HepG2 (cell line): ENCODE measurements around the gene KCTD13. TPM values are rescaled to one million over a fixed set of nuclear protein-coding genes. Genes with fewer than 3 reads are reported as not detected.
A peak's percentile ranks its signal among the peaks of the same experiment; 100 is the strongest.

ENCODE experiments used
- ATF7-NPFF ChIP-seq: sonication (generic); formaldehyde crosslinking; IDR thresholded peaks from 2 replicates; pipeline ENCODE4 v1.8.1; 2023; ENCODE audit warnings: mild to moderate bottlenecking, low read depth, missing genetic modification reagents, moderate library complexity
- FOXK1 ChIP-seq: sonication (generic); formaldehyde crosslinking; IDR thresholded peaks from 2 replicates; pipeline ENCODE4 v1.4.0; 2020; ENCODE audit warnings: low read depth, missing genetic modification reagents, borderline replicate concordance
- HOXA3 ChIP-seq: sonication (generic); formaldehyde crosslinking; IDR thresholded peaks from 2 replicates; pipeline ENCODE4 v1.5.0; 2020; ENCODE audit warnings: missing genetic modification reagents
- KDM4B ChIP-seq: sonication (generic); formaldehyde crosslinking; IDR thresholded peaks from 2 replicates; pipeline ENCODE4 v1.4.0; 2020; ENCODE audit warnings: missing genetic modification reagents
- MAFG ChIP-seq: sonication (generic); formaldehyde crosslinking; IDR thresholded peaks from 2 replicates; pipeline ENCODE4 v1.5.1; 2020; ENCODE audit warnings: mild to moderate bottlenecking, missing genetic modification reagents
- NBN ChIP-seq: fragments of 450-650 bp; conservative IDR thresholded peaks from 2 replicates; pipeline ENCODE4 v1.6.1; 2017
- PTBP1 ChIP-seq: fragments of 200-400 bp; formaldehyde crosslinking; IDR thresholded peaks from 2 replicates; pipeline ENCODE4 v1.6.1; 2018; ENCODE audit warnings: low read length, low read depth; ENCODE audit not compliant: poor library complexity, severe bottlenecking
- SIX4 ChIP-seq: sonication (generic); formaldehyde crosslinking; IDR thresholded peaks from 2 replicates; pipeline ENCODE4 v1.4.0; 2020; ENCODE audit warnings: missing genetic modification reagents
- TEAD2 ChIP-seq: sonication (generic); formaldehyde crosslinking; IDR thresholded peaks from 2 replicates; pipeline ENCODE4 v1.9.0; 2021; ENCODE audit warnings: missing genetic modification reagents
- TMF1 ChIP-seq: sonication (generic); formaldehyde crosslinking; IDR thresholded peaks from 2 replicates; pipeline ENCODE4 v1.8.1; 2022; ENCODE audit warnings: low read depth, missing genetic modification reagents
- ZNF282 ChIP-seq: fragments of 450-650 bp; IDR thresholded peaks from 2 replicates; pipeline ENCODE4 v1.6.1; 2018; ENCODE audit not compliant: partially characterized antibody
- ZNF33B ChIP-seq: sonication (generic); formaldehyde crosslinking; IDR thresholded peaks from 2 replicates; pipeline ENCODE4 v1.5.1; 2020; ENCODE audit warnings: mild to moderate bottlenecking, missing genetic modification reagents
- ZNF614 ChIP-seq: IDR thresholded peaks from 2 replicates; pipeline ENCODE4 v1.6.1; 2018; ENCODE audit warnings: missing biosample characterization, missing genetic modification reagents, inconsistent platforms, borderline replicate concordance
- ZNF644 ChIP-seq: IDR thresholded peaks from 2 replicates; pipeline ENCODE4 v1.6.1; 2016; ENCODE audit warnings: low read depth
- ZNF674 ChIP-seq: sonication (generic); formaldehyde crosslinking; IDR thresholded peaks from 2 replicates; pipeline ENCODE4 v1.5.0; 2020; ENCODE audit warnings: low read depth, mild to moderate bottlenecking, missing genetic modification reagents
- ZNF790 ChIP-seq: sonication (generic); formaldehyde crosslinking; IDR thresholded peaks from 2 replicates; pipeline ENCODE4 v1.8.0; 2022; ENCODE audit warnings: missing genetic modification reagents, mild to moderate bottlenecking, borderline replicate concordance
- polyA plus RNA-seq, 8 experiments: library from polyadenylated mRNA; depleted of rRNA in 3 of 8; stranded (reverse) in 7 of 8; unstranded in 1 of 8; fragments of >200 nt; fragmentation: Illumina TruSeq in 4 of 8; extraction: Trizol in 4 of 8; gene quantifications; 2 replicates each; pipeline versions ENCODE4 v1.2.1 to v1.2.3, GENCODE V29; 2011 to 2016; ENCODE audit warnings: low read depth in 4 of 8, missing spikeins in 1 of 8, mixed read lengths in 1 of 8; ENCODE audit not compliant: insufficient read depth in 1 of 8
- total RNA-seq, 5 experiments: library from RNA; depleted of rRNA; stranded (reverse); fragments of >200 nt; fragmentation: Illumina TruSeq; extraction: Trizol; gene quantifications; 2 replicates each; pipeline ENCODE4 v1.2.3, GENCODE V29; 2016; ENCODE audit warnings: low read depth in 1 of 5
- TF ChIP-seq, protein P1 (sequence below): sonication (generic); formaldehyde crosslinking; IDR thresholded peaks from 2 replicates; pipeline ENCODE4 v1.5.1; 2020; ENCODE audit warnings: mild to moderate bottlenecking, missing genetic modification reagents, moderate library complexity
- TF ChIP-seq, protein P2 (sequence below): sonication (generic); formaldehyde crosslinking; IDR thresholded peaks from 2 replicates; pipeline ENCODE4 v1.9.0; 2022; ENCODE audit warnings: missing genetic modification reagents, mild to moderate bottlenecking, borderline replicate concordance
- TF ChIP-seq, protein P3 (sequence below): sonication (generic); formaldehyde crosslinking; IDR thresholded peaks from 2 replicates; pipeline ENCODE4 v1.5.0; 2020; ENCODE audit warnings: missing genetic modification reagents
- TF ChIP-seq, protein P4 (sequence below): sonication (generic); formaldehyde crosslinking; IDR thresholded peaks from 2 replicates; pipeline ENCODE4 v1.4.0; 2020; ENCODE audit warnings: mild to moderate bottlenecking, missing genetic modification reagents
- TF ChIP-seq, protein P5 (sequence below): sonication (generic); formaldehyde crosslinking; IDR thresholded peaks from 2 replicates; pipeline ENCODE4 v1.4.0; 2020; ENCODE audit warnings: missing genetic modification reagents, borderline replicate concordance

KCTD13 gene
- total and polyA plus RNA-seq, 2 of the 13 experiments (the other 11 are each of a cell fraction or from before 2014, with no cell fraction given) = 6.3 to 14.7 TPM

DNA sequence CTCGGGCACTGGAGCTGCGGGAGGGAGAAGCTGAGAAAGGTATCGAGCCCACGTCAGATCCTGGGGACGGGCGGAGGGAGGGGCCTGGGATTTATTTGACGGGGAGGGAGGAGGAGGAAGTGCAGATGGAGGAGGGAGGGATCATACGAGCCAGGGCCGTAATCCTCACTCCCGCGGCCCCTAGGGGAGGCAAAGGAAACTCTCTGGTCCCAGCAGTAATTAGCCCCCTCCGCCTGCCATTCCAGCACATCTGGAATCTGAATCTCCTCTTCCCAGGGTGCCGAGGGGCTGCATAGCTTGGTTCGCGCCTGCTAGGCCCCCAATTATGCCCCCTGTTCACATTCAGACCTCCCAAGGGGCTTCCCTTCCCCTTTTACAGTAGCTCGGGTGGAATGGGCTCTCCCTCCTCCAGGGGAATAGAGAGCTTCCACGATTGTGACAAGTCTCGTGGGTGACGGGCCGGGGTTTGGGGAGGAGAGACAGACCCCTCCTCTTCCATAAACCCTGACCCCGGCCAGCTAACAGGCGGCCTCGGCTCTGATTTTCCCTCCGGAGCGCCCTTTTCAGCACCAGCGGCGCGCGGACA, 26.4 kb downstream of the KCTD13 start, which contains the start of gene SEZ6L2 (continued):
- TF ChIP-seq ZNF282 = no peak
- peak; percentile 63; the same call in 1 of the 2 replicates for TF ChIP-seq FOXK1 (CRISPR knock-in tag)
- no peak; the same call in 1 of the 2 replicates for TF ChIP-seq KDM4B (CRISPR knock-in tag)
- TF ChIP-seq HOXA3 (CRISPR knock-in tag) = peak; percentile 77
- TF ChIP-seq TMF1 (CRISPR knock-in tag) = peak; percentile 95; the same call in 1 of the 2 replicates
- TF ChIP-seq, protein P1, sequence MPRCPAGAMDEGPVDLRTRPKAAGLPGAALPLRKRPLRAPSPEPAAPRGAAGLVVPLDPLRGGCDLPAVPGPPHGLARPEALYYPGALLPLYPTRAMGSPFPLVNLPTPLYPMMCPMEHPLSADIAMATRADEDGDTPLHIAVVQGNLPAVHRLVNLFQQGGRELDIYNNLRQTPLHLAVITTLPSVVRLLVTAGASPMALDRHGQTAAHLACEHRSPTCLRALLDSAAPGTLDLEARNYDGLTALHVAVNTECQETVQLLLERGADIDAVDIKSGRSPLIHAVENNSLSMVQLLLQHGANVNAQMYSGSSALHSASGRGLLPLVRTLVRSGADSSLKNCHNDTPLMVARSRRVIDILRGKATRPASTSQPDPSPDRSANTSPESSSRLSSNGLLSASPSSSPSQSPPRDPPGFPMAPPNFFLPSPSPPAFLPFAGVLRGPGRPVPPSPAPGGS (CRISPR knock-in tag) = no peak; the same call in 1 of the 2 replicates
- no peak for TF ChIP-seq ZNF644 (CRISPR knock-in tag)
- no peak for TF ChIP-seq PTBP1
- no peak for TF ChIP-seq ZNF33B (CRISPR knock-in tag)
- peak; percentile 89; the same call in 1 of the 2 replicates for TF ChIP-seq TEAD2 (CRISPR knock-in tag)
- no peak for TF ChIP-seq NBN
- no peak for TF ChIP-seq SIX4 (CRISPR knock-in tag)
- TF ChIP-seq ZNF674 = no peak
- TF ChIP-seq ZNF614 = peak; percentile 26; the same call in 1 of the 2 replicates
- TF ChIP-seq, protein P2, sequence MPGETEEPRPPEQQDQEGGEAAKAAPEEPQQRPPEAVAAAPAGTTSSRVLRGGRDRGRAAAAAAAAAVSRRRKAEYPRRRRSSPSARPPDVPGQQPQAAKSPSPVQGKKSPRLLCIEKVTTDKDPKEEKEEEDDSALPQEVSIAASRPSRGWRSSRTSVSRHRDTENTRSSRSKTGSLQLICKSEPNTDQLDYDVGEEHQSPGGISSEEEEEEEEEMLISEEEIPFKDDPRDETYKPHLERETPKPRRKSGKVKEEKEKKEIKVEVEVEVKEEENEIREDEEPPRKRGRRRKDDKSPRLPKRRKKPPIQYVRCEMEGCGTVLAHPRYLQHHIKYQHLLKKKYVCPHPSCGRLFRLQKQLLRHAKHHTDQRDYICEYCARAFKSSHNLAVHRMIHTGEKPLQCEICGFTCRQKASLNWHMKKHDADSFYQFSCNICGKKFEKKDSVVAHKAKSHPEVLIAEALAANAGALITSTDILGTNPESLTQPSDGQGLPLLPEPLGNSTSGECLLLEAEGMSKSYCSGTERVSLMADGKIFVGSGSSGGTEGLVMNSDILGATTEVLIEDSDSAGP = peak; percentile 50; the same call in 1 of the 2 replicates
- no peak for TF ChIP-seq MAFG (CRISPR knock-in tag)
- TF ChIP-seq ZNF790 (CRISPR knock-in tag) = peak; percentile 99; the same call in 1 of the 2 replicates
- TF ChIP-seq, protein P3, sequence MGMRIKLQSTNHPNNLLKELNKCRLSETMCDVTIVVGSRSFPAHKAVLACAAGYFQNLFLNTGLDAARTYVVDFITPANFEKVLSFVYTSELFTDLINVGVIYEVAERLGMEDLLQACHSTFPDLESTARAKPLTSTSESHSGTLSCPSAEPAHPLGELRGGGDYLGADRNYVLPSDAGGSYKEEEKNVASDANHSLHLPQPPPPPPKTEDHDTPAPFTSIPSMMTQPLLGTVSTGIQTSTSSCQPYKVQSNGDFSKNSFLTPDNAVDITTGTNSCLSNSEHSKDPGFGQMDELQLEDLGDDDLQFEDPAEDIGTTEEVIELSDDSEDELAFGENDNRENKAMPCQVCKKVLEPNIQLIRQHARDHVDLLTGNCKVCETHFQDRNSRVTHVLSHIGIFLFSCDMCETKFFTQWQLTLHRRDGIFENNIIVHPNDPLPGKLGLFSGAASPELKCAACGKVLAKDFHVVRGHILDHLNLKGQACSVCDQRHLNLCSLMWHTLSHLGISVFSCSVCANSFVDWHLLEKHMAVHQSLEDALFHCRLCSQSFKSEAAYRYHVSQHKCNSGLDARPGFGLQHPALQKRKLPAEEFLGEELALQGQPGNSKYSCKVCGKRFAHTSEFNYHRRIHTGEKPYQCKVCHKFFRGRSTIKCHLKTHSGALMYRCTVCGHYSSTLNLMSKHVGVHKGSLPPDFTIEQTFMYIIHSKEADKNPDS (CRISPR knock-in tag) = 0 out of 2 replicates have a peak, but pooled peaks have one; percentile 64
- TF ChIP-seq ATF7-NPFF (CRISPR knock-in tag) = no peak; the same call in 1 of the 2 replicates
- TF ChIP-seq, protein P4, sequence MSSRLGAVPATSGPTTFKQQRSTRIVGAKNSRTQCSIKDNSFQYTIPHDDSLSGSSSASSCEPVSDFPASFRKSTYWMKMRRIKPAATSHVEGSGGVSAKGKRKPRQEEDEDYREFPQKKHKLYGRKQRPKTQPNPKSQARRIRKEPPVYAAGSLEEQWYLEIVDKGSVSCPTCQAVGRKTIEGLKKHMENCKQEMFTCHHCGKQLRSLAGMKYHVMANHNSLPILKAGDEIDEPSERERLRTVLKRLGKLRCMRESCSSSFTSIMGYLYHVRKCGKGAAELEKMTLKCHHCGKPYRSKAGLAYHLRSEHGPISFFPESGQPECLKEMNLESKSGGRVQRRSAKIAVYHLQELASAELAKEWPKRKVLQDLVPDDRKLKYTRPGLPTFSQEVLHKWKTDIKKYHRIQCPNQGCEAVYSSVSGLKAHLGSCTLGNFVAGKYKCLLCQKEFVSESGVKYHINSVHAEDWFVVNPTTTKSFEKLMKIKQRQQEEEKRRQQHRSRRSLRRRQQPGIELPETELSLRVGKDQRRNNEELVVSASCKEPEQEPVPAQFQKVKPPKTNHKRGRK (CRISPR knock-in tag) = no peak; the same call in 1 of the 2 replicates
- TF ChIP-seq, protein P5, sequence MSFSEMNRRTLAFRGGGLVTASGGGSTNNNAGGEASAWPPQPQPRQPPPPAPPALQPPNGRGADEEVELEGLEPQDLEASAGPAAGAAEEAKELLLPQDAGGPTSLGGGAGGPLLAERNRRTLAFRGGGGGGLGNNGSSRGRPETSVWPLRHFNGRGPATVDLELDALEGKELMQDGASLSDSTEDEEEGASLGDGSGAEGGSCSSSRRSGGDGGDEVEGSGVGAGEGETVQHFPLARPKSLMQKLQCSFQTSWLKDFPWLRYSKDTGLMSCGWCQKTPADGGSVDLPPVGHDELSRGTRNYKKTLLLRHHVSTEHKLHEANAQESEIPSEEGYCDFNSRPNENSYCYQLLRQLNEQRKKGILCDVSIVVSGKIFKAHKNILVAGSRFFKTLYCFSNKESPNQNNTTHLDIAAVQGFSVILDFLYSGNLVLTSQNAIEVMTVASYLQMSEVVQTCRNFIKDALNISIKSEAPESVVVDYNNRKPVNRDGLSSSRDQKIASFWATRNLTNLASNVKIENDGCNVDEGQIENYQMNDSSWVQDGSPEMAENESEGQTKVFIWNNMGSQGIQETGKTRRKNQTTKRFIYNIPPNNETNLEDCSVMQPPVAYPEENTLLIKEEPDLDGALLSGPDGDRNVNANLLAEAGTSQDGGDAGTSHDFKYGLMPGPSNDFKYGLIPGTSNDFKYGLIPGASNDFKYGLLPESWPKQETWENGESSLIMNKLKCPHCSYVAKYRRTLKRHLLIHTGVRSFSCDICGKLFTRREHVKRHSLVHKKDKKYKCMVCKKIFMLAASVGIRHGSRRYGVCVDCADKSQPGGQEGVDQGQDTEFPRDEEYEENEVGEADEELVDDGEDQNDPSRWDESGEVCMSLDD (CRISPR knock-in tag) = no peak; the same call in 1 of the 2 replicates
